NCI-H82 treated with DMSO at 0.1 percent for 48 hours (cell line): ENCODE measurements around the gene SCFD2.

Source experiments
- DNase-seq: peaks from one replicate; lab custom pipeline; 2025; ENCODE audit not compliant: unreplicated experiment; lab: John Stamatoyannopoulos, UW

Gene SCFD2

DNA sequence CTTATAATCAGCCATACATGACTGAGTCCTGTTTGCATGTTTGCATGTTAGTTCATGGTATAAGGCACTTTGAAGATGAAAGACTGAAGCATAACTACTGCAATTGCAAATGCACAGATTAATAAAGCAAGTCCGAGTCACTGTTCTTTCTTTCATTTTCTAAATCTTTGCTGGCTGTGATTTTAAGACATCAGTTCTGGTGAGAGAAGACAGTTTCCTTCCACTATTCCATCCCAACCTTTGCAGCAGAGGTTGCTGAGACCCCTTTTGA lies 475.4 kb downstream of the SCFD2 start:
- DNase-seq: no peak

DNA sequence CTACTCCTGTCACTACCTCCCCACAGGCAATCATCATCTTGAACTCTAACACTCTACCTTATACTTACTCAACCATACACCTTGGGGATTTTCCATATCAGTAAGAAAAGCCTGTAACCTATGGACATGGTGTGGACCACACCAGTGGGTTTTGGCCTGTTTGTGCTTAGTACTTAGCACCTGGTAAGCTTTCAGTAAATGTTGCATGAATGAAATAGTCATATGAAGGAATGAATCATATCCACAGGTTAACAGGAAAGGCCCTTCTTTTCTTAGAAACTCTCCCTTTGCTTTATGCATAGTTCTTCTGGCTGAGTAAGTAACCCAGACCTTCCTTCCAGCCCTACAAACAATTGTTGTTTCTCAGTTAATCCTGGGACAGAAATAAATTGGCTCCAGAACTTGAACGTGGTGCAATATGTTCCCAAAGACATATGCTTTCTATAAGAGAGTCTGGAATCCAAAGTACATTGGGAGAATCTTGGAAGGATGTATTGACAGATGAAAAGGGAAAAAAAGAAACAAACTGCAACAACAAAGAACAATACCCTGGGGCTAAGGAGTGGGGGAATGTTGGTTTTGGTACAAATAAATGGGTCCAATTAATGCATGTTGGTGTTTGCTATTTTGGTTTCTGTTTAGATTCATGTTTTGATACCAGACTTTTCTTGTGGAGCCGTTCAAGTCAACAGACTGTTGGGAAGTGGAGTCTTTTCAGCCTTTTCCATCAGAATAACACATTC lies 475.9 kb downstream of the SCFD2 start:
- DNase-seq: no peak

DNA sequence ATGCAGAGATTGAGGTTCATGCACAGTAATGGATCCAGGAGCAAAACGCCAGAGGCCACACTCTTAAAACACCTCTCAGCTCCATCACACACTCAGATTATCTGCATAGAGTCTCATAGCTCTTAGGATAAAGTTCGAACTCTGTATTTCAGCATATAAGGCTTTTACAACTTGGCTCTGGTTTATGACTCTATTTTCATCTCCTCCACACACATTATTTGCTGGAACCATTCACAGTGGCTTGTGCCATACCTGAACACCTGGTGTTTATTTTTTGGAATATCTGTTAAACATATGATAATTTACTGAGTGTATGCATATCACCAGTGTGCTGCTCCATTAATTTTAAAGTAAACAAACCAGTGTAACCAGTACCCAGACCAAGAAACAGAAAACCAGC lies 476.5 kb downstream of the SCFD2 start:
- no peak for DNase-seq

DNA sequence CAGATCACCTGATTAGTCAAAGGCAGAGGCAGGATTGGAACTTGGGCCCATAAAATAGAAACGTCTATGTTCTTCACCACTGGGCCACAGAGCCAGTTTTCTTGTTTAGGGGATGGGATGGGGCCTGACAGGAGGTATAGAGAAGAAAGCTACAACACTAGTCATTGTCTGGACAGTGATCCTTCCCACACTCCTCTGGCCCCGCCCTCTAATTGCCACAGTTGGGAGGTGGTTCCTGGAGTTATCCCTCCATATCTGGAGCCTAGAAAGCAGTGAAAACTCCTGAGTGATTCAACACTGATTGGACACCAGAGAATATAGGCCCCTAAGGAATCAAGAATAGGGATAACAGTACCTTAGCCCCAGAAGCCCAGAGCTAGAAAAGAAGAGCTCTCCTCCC lies 480.9 kb downstream of the SCFD2 start:
- DNase-seq: no peak

DNA sequence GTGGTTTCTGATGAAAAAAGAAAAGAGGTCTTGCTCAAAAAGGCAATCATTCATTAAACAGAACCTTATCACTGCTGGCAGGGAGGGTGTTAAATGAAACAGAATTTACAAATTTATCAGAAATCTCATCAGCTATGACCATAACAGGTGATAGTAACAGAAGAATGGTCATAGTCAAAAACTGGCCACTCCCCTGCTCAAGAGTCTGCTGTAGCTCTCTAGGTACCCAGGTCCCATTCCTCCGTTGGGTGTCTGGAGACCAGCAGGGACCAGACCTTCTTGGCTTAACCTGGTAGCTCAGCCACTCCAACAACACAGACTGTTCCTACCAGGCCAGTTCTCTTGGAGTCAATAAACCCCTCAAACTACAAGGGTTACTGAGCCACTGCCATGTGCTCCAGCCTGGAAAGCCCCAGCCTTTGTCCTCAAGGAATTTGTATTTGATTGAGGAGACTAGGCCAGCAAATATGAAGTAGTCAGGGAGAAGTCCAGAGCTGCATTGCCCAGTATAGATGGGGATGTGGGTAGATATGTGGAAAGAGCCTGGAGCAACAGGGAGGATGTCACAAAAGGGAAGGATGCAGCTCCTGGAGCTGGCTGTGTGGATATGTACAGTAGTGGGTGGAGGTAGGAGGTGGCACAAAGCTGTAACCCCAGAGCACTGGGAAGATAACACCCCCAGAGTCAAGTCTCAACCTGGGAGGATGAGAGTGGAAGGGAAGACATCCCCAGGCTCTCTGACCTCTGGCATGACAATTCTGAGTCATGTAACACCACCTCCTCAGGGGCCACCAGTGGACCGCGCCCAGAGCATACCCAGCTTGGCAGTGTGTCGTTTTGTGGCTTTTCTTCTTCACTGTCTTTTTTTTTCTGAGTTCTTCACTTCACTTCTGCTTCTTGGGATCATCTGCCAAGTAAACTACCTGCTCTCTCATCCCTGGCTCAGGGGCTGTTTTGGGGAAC lies 481.9 kb downstream of the SCFD2 start:
- no peak for DNase-seq

DNA sequence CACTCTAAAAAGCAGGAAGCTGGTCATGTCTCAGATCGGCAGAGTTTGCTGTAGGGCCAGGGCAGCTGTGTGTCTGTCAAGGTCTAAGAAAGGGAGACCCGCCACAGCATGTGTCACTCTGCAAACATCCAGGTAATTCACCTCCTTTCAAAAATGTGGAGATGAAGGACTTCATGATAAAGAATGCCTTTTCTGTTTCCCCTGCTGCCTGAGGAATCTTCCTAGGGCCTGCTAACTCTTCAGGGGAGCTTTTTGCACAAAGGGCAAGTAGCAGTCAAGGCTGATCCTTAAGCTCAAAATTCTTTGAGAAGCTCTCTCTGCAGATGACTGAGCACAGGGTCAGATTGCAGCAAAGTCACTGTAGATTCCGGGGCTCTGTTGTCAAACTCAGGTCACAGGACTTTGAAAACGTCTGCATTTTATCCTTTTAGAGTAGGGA lies 482.7 kb downstream of the SCFD2 start:
- DNase-seq: peak; percentile 34

- DNase-seq: no peak
Observed at GRCh38 chr4:52880994-52881393, 484.9 kb downstream of the SCFD2 start.

DNA sequence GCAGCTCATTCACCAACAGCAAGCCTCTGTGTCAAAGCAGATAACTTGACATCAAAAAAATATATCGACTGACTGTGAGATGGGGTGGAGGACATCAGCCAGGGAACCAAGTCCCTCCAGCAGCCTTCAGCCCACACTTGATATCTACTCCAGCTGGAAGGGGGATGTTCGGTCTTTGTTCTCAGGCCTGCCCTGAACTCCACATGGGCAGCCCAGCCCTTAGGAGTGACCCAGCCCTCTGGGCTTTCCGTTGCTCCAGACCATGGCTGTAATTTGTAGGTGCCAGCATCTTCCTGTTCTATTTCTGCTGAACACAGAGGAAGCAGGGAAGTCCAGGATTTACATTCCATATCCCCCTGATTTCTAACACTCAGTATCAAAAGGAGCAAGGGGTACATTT lies 486.4 kb downstream of the SCFD2 start:
- no peak for DNase-seq

GRCh38 chr4:52877694-52878093 lies 488.2 kb downstream of the SCFD2 start:
- no peak for DNase-seq

DNA sequence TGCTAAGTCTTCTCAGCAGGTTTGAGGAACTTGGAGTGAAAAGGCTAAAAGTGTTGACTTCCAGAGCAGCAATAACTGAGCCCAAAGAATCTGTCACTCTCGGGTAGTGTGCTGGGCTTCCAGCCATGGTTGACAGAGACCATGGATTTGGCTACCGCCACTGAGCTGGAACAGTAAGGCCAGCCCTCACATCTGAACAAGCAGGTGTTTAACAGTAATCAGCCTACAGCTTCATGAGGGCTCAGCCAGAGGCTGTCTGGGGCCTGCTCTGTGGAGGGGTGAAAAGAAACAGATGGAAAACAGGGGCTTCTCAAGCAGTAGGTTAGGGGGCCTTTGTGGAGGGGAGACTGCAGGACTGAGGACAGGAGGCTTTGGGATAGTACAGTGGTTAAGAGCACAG lies 488.8 kb downstream of the SCFD2 start:
- DNase-seq: no peak

DNA sequence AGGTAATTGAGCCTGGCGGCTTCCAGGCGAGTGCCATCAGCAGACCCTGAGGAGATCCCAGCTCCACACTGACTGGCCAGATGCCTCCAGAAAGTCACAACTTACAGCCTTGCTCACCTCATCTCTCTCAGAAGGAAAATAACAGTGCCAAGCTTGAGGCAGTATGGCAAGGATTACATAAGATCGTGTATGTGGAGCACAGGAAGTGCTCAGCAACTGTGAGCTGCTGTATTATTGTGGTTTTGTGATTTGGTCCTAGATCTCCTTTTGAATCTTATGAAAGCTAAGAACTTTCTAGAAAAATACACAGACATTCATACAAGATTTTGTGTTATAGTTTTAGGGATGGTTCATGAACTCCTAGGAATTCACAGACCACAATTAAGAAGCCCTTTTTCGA lies 489.8 kb downstream of the SCFD2 start:
- DNase-seq: no peak

GRCh38 chr4:52874948-52875347 lies 490.9 kb downstream of the SCFD2 start:
- no peak for DNase-seq

DNA sequence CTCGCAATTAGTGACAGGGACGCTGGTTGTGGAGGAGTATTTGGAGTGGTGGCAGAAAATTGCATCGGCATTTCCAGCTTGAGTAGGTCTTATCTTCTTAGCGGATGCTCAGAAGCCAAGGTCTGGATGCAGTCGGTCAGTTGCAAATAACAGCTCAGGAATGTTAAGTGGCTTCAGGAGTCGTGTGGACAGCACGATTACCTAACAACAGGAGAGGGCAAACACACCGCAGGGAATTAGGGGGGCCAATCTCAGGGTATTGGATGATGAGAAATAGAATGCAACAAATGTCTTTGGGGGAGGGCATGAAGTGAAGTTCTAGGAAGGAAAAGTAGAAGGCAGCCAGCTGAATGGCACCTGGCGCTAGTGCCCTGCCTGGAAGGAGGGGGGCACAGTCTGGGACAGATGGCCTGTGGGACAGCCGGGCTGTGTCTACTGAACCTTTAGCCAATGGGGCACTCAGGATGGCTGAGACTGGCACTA lies 492.0 kb downstream of the SCFD2 start:
- no peak for DNase-seq

DNA sequence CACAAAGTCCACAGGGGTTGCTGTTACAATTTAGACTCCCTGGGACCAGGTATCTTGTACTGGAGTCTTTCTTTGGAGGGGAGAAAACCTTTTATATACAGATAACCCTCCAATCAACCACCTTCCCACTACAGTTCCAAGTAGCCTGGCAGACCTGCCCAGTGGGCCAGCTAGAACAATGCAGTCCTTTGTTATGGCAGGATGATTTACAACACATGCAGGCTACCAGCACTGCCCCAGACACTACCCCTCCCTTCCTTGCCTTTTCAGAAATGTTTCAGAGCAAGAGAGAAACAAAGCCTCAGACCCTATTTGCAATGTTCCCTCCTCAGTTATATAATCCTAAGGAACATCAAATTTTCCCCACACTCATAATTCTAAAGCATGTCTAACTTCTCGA lies 492.7 kb downstream of the SCFD2 start:
- no peak for DNase-seq

DNA sequence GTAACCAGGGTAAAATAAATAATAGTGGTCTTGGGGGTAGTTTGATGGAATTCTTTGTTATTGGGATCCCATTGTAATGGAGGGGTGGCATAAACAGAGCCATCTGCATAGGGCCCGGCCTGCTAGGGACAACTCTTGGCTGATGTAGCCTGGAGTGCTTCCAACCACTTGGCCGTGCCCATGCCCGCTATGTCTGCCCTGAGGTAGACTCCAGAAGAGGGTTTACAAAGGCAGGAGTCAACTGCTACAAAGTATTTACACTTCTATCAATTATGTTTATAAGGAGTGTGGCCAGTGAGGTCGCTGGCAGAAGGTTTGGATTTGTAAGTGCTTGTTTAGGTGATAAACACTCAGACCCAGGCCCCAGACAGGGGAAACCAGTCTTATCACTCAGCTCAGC lies 495.6 kb downstream of the SCFD2 start:
- no peak for DNase-seq

DNA sequence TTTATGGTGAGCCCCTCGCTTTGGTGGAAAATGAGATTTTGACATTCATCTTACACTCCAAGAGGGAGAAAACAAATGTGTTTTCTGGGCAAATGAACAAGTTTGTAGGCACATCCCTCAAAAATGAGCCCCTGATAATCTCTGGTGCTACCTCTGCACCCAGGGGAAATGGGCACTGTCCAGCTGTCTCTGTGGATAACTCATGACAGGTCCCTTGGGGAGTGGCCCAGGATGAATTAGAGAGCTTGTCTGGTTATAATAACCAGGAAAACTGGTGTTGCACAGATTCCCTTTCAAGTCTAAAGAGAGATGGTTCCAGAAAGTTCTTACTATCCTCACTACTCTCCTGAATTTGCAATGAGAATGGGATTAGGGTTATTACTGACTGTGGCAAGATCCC lies 496.2 kb downstream of the SCFD2 start:
- no peak for DNase-seq

DNA sequence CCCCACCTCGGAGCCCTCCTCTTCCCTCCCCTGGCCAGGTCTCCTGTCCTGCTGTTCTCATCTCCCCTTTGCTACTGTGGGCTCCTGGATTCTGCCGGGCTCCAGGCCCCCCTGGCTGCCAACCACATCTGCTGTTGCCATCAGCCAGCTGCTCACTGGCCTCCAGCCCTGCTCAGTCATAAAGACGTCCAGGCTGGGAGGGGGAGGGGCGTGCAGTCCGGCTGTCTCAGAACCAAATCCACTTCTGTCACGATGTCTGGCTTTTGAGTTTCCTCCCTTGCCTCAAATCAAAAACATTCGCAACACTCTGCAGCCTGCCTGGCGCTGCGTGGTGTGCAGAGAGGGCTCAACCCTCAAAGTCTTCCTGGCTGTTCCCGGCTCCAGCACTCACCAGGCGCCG lies 496.7 kb downstream of the SCFD2 start:
- peak; percentile 70 for DNase-seq

- no peak for DNase-seq
Observed at GRCh38 chr4:52868133-52868532, 497.7 kb downstream of the SCFD2 start.

DNA sequence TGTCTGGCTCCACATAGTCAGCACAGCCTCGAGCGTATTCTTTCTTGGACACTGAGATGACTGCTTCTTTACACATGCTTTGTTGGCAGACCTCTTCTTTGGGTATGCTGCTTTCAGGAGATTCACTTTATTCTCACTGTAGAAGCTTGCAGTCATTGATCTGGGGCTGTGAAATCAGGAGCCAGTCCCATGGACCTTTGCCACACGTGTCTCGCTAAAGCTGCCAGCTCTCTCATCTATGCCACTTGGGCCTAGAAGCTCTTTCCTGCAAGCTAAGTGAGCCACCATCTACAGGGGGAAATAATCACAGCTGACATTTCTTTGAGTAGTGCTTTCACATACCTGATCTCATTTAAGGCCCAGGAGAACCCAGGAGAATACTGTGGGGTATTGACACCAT lies 498.7 kb downstream of the SCFD2 start:
- DNase-seq: no peak

DNA sequence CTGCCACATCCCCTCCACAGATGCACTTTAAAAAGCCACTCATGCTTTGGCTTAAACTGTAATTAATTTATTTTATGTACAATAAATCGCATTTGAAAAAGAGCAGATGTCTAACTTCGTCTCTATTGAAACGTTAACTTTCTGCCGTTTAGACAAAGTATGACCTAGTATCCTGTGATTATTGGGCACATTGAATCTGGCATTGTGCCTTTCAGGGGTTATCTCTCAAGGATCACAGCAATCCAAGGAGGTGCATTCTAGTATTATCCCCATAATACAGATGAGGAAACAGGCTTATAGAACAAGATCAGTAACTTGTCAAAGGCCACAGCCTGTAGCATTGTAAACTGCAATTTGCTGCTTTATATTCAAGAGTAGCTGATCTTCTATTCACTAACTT lies 499.1 kb downstream of the SCFD2 start:
- DNase-seq: no peak

GRCh38 chr4:52865300-52865699 lies 500.6 kb downstream of the SCFD2 start:
- DNase-seq: no peak

DNA sequence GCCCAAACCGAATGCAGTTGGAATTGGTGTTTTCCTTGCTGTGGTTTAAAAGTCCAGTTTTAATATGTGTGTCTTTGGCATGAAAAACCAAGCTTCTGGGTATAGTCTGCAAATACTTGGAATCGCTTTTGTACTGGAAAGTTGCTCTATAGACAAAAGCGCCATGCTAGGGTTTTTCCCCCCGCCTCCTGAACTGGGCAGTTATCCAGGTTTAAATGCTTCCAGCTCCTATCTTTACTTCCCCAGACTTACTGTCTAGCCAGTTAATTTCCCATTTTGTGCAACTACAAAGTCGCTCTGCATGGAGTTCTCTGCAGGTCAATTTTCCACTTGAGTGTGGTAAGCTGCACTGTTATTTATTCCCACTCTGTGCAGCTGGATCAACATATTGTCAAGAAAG lies 501.1 kb downstream of the SCFD2 start:
- no peak for DNase-seq
